ENCODE measurements around the gene TCF4.

DNA sequence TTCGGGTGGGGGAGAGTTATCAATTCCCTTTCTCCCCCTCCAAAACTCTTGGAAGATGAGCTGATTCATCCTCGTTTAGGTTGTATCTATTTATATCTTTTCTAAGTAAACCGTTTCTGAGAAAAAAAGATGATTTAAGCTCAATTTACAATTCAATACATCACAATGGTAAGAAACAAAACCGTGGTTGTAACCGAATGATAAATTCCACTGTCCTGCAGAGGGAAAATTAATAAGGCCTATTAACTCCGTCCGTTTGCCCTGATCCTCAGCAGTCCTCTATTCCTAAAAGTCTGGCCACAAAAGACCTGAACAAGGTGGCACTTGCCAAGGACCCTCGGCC lies 286.2 kb downstream of the TCF4 start:
- TF ChIP-seq POLR2AphosphoS5 (IDR thresholded peaks at IDR 0.05; ENCODE audit: borderline replicate concordance, low read depth, low read length) (no peak), EZH2 (IDR thresholded peaks at IDR 0.05) (no peak)
